HG03558 (cell line): ENCODE results near the gene FOXP1.

Experiments used
- ATAC-seq: cut with Tn5 transposase; IDR thresholded peaks from one replicate; pipeline ENCODE4 v1.9.1; 2021; ENCODE audit warnings: moderate number of reproducible peaks; ENCODE audit not compliant: unreplicated experiment; ENCODE audit errors: extremely low read depth

FOXP1 gene

DNA sequence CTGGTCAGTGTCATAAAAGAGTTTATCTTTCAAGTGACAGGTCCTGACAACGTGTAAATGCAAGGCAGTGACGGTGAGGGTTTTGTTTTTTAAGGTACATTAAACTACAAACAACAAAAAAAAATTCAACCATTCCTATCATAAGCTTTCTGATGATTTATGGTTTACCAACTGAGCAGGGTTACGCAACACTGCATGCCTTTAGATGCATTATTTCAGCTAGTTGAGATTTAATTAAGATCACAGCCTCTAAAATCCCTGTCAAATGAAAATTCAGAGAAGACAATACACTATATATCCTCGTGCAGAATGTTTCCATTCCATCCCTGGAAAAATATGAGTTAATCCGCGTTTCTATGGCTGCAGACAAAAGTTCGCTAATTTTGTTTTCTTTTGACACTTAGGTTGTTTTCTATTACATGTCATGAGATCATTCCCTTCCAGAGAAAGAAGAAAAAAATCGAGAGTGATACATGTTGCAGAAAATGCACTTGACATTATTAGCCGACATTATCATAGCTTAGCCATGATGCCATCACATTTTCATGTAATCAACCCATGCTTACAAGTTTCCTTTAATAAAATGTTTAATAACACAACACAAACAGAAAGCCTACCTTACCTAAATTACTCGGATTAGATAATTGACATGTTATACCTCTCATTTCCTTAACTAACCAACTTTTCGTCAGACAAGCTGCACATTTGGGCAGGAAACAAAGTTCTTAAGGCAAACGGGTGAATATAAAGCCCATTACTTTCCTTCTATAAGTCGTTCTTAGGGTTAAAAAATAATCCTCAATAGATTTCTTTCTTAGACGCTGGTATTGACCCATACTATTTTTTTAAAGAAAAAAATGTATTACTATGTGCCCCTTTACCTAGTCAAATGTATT, 521.2 kb downstream of the FOXP1 start:
- no peak for ATAC-seq

DNA sequence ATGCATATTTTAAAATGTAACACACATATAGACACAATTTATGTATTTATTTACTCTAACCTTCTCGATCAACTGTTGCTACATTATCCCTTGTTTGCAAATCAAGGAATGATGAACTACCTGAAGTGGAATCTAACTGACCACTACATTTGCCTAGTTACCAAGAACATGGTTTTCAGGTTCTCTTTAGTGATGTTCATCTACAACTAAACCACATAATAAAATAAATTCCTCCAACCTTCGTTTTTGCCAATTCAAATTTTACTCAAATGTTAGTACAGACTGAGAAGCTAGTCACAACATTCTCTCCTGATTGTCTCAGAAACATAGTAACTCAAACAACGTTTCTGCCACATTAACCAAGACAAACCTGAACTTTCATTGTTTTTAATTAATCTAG, 521.9 kb downstream of the FOXP1 start:
- no peak for ATAC-seq

DNA sequence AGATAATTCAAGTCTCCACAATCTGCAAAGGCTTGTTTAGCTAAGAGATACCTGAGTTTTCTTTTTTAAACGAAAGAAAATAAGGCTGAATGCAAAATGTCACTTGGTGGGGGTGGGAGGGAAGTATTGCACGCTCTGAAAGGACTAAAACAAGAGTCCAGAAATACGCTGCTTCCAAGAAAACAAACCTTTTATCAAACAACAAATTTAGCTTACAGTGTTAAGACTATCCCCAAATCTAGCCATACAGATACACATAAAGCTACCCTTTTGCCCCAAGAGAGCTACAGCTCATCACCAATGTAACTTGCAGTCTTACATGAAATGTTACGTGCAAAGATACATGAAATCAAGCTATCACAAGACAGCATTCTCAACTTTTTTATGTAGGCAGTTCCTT, 522.5 kb downstream of the FOXP1 start:
- ATAC-seq = no peak

DNA sequence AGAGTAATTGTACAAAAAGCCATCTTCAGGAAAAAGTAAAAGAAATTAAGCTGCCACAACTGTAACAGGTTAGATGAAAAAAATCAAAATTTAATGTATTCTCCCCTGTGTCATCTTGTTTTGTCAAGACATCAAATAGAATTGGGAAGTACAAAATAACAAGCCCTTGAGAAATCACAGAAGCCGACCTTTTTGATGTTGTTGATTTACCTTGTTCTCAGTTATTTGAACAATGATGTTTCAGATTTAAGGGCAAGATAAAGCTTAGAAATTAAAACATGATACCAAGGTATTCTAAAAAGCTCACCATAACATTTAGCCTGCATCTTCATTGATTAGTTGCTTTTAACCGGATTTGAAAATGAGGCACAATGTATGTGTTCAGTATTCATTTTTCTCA, 523.0 kb downstream of the FOXP1 start:
- no peak for ATAC-seq

DNA sequence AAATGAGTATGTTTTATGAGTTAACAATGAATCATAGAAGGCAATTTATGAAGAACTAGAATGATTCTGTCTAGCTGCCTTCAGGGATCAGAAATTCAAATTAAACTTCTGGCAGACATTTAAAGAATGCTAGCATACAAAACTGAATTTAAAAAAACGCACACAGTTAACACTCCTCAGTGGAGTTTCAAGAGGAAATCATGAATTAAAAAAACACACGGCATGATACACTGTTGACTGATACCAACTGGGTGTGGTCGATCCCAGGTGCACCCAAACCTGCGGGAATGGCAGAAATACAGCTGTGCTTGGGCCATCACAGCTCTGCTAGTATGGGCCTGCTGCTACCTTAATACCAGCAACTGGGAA, 526.0 kb downstream of the FOXP1 start:
- no peak for ATAC-seq

DNA sequence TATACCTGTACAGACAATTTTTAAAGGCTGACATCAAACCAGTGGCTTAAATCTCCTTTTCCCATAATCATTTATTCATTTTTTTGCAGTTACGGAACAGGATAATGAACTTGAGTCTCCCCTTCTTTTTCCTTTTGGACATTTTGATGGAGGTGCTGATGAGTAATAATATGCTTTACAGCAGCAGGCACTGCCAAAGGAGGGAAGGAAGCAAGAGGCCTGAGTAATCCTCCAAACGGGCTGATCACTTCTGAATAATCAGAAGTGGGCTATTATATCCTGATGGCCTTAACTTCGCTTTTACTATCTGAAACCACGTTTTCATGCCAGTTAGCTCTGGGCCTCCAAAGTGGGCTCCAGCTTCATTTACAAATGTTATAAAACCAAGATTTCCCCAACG, 527.2 kb downstream of the FOXP1 start:
- no peak for ATAC-seq

DNA sequence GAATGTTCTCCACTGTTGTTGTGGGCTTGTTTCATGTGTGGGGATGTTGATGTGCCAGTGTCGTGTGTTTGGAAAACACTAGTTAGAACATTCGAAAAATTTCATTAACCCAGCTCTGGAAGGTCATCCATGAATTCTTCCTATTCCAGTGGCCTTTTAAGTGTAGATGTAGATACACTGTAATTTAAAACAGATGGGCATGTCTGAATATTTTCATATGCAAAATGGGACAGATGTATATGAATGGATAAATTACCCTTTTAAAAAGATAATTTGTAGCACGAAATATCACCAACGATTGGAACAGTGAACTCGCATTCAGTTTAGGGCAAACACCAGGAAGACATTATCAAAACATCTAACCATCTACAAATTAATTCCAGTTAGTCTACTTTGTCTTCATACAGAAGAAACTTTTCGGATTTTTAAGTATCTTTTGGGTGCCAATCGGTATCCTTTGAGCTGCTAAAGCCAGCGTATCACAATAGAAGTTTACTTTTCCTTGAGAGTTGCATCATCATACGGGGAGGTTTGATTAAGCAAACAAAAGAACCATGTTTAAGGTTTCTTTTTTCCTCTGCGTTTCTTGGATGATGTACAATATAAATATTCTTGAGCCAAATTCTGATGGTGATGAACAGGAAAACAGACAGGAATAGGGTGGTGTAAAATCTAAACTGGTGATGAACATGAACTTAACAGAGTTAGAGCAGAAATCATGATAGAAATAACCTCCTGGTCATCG, 528.1 kb downstream of the FOXP1 start:
- no peak for ATAC-seq

DNA sequence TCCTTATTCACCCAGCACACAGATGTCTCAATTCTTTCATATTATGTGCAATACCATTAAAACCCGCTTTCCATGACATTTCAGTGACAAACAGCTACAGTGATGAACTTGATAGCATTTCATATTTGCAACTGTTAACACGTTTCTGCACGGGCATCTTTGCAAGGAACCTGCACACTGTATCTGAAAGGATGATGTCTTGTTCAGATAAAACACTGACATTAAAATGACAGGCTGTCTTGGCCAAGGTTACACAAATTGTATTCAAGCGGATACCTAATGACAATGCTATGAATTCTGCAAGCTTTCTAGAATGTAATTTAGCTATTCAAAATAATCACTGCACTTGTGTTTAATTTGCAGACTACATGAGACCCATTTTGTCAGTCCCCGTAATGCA, 529.2 kb downstream of the FOXP1 start:
- no peak for ATAC-seq

DNA sequence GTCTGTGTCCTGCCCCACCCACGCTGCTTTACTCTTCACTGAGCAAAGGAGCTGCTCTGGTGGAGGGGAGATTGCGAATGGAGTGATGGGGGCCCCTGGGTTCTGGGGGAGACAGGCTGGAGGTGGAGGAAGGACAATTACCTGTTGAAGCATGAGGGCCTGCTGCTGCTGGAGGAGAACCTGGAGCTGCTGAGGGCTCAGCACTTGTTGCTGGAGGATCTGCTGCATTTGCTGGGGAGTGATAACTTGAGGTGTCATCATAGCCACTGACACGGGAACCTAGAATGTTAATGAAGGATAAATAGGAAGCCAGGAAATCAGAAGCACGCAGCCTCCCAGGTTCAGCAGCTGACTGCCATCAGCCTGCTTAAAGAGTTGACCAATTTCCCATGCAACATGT, 530.0 kb downstream of the FOXP1 start:
- ATAC-seq = no peak

DNA sequence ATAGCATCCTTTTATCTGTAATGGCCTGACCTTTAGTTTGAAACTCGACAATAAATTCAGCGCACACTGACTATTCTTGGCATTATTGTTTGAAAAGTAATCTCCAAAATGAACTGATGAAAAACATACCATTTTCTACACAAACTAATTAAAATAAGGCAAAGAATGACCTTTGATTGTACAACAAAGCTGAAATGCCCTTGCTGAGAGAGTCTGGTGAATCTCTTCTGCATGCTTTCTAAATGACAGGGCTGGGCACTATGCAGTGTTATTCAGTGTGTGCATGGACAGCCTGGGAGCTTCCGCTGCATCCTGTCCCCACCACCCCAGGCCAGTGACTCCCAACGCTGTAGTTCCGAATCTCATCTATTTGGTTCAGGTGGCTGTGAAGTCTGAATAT, 530.8 kb downstream of the FOXP1 start:
- ATAC-seq = no peak

DNA sequence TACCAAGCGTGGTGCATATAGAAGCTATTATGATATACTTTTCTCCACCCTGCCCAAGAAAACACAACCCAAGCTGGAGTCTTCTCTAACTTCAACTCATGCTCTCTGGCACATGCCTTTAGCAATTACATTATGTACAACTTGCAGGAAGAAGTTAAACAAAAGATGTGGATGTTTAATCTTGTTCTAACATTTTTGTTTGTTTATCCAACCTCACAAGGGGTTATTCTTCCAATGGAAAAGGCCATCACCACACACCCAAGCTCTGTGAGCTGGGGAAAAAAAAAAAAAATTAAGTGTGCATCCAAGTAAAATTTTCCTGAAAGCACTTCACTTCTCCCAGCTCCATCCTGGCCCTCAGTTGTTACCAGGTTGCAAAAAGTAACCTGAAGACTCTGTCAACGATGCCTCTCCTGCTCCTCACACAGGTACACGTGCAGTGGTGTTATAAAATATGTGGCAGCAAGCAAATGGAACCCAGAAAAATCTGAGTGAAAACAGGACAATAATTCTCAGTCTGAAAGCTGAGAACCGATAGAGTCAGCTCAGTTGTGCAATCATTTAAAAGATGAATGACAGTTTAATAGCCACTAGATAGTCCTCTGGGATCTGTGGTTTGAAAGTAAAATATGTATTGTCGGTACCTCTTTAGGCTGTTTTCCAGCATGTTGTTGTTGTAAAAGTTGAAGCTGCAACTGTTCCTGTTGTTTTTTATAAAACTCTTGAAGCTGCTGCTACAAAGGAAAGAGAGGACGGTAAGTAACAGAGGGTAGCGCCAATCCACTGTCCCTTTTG, 531.4 kb downstream of the FOXP1 start:
- no peak for ATAC-seq

DNA sequence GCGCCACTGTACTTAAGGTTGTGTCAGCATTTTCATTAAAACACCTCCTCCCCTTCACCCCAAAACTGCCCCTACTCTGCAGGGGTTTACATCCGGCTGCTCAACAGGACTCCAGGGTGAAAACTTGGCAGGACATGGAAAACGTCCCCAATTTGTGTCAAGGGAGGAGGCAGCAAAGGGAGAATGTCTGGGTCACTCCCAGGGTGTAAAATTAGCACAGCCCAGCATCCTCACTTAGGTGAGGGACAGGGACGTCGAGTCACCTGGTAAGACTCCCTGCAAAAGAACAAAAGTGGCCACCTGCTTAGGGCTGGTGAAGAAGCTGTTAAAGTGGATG, 532.3 kb downstream of the FOXP1 start:
- no peak for ATAC-seq

DNA sequence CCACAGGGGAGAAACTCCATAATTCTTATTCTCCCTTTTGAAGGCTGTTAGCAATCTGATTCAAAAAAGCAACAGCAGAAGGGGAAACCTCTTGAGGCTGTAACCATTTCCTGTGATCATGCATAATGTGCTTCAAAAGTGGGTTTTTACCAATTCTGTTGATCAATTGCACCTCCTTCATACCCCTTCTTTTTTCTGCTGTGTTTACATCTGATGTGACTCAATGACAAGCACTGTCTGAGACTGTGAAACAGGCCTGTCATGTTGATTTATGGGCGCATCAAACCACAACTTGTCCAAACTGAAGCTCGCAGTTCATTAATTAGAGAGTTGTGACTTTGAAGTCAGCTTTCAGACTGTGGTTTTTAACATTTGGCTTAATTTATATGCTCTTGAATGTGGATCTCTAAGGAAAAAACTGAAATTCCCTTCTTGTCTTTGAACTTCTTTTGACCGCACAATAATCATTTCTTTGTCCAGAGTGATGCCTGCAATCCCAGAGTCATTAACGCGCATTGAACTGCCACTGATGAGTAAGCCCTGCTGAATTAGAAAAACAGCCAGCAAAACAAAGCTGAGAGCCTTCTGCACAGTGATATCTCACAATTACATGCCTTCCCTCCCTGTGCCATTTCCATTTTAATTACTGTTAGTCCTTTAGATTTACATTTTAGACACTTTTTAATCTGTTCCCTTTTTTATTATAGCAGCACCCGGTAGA, 532.8 kb downstream of the FOXP1 start:
- ATAC-seq = no peak

DNA sequence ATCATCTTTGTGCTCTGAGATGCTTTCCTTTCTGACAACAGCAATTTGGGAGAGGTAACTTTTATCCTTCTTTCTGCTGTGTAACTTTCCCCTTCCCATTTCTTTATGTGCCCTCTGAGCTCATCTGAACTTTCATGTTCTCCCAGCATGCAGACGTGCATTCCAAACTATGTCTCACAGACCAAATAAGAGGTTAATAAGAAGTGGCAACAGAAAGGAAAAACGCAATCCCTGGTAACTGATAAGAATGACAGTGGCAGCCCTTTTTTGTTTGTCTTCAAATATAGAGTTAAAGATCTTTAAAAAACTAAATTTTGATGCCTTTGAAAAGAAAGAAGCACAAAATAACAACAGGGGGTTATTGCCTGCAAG, 533.4 kb downstream of the FOXP1 start:
- ATAC-seq = no peak

DNA sequence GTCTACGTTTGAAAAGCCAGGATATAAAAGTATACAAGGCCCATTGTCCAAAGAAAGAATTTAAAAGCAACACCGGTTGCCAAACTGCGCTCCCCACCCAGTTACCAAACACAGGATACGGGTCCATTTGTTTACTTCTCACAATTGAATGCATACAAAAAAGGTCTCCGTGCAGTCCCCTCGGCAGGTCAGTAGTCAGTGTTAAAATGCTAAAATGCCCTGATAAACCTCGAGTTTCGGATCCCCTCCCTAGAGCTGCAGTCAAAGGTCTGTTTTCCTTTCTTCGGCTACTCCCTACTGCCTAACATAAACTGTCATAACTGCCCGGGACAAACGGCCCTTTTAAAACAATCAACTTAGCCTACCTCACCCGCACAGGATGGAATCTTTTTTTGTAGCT, 534.6 kb downstream of the FOXP1 start:
- no peak for ATAC-seq

DNA sequence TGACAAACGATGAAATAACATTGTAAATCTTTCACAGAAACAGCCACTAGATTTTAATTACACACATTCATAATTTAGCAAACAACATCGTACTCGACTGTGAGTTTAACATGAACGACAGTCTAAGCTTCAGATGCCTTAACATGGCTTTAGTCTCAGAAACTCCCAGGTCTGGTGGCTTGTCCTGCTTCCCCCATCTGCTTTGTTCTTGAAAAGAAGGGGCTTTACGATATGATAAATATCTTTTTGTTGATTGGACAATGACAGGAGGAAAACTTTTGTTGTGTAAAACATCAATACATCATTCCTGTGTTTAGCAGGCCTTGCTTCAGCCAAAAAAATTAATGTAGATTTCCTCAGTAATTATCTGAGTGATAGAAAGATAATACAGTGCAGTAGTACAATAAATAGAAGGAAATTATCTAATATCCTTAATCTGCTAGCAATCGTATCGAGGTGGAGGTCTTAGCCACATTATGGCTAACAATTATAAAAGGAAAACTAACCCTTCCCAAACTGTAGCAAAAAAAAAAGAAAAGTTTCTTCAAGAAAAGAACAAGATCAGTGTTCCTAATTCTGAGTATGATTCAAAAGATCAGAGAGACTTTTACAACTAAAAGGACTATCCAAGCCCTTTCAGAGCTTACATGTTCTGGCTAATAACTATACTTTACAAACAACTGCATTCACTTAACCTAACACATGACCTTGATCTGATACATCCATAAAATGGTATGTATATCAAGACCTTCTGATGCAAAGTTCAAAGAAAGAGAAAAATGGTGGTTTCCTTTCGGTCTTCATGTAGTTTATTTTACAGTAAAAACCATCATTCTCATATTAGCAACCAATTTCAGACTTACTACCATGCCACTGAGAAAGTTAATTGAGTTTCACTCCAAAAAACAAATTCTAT, 535.7 kb downstream of the FOXP1 start:
- no peak for ATAC-seq

DNA sequence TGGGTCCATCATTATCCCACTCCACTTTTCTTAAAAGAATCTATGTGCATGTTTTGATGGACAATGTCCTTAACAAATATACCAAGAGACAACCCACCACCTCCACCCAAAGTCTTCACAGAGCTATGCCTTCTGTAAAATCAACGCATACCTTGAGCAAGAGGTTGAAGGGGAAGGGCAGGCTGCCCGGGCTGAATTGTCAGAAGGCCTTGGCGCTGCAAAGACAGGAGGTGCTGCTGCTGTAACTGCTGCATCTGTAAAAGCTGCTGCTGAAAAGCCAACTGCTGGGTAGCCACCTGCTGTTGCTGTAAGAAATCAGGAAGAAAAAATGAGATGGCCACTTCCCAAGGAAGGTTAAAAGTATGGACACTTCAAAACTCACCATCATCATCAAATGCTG, 536.7 kb downstream of the FOXP1 start:
- no peak for ATAC-seq

DNA sequence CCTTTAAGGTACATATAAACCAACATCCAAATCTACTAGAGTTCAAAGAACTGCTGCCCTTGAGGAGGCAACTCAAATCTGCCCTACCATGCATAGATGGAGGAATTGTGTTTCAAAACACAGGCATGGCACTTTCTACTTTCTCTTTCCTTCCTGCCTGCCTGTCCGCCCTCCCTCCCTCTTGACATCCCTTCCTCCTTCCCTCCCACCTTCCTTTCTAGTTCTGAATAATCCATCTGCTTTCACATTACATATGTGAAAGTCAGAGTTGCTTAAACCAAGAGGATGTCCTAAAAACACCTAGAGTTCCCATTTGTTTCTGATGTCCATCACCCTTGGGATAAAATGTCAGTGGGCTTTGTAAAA, 537.6 kb downstream of the FOXP1 start:
- ATAC-seq = peak; percentile 68

DNA sequence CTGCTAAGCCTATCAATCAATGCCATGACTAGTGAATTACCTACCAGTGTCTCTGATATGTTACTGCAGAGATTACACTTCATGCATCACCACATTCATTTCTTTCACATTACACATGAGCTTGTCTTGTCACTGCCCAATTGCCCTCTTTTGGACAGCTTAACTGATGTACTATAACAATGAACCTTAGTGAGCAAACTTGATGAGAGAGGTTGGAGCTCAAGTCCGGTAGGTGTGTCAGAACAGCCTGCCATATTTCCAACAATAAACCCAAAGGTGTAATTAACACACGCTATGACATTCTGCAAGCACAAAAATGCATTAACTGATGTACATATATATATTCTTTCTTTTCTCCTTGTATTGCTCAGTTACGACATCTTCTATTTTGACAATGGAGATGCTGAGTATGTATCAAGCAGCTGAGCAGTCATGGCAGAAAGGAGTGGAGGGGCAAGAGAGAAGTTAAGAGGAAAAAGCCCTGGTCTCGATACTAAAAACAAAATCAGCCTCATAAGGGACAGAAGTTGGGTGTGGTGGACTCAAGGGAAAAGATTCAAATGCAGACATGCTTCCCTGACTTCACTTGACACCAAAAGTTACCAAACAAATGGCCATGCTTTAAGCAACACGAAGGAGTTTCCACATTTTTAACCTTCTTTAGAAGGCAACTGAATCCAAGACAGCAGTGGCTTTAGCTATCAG, 538.2 kb downstream of the FOXP1 start:
- ATAC-seq = no peak
